ENCODE results near the gene ANKRD9. TPM values are rescaled to one million over a fixed set of nuclear protein-coding genes. Genes with fewer than 3 reads are reported as not detected.

Gene ANKRD9
- total RNA-seq, 1 experiment from 2014 or later: 8.4 TPM

DNA sequence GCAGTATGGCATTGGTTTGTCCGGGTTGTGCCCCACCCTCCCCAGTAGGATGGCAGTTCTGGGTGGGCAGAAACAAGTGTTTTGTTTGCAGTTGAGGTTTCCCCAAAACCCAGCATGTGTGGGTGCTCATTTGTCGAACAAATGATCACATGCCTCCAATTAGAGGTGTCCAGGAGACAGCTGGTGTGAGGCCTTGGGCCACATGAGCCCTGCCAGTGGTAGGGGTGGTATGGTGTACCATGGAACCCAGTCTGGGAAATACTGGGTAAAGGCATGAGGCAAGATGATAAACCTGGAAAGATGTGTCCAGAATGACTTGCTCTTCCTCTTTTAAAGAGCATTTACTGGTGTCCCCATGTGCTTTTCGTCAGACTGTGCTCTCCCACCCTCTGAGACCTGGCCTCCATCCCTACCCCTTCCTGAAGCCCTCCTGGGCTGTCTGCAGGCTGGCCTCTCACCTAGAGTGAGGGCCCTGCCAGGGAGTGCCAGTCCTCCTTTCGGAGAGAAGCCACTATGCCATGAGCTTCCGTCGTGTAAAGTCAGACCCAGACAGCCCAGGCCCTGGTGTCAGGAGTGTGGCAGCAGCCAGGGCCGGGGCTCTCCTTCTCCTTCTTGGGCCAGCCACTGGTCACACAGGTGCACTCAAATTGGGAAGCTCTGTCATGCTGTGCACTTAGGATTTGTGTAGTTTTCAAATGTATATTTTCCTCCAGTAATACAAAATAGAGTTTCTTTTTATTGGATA, 17.6 kb downstream of the ANKRD9 start:
- peak overlapping the region; percentile 57 for H3K27ac Mint-ChIP-seq (ENCODE audit: low read depth, unreplicated experiment)
- TF ChIP-seq, protein P1, sequence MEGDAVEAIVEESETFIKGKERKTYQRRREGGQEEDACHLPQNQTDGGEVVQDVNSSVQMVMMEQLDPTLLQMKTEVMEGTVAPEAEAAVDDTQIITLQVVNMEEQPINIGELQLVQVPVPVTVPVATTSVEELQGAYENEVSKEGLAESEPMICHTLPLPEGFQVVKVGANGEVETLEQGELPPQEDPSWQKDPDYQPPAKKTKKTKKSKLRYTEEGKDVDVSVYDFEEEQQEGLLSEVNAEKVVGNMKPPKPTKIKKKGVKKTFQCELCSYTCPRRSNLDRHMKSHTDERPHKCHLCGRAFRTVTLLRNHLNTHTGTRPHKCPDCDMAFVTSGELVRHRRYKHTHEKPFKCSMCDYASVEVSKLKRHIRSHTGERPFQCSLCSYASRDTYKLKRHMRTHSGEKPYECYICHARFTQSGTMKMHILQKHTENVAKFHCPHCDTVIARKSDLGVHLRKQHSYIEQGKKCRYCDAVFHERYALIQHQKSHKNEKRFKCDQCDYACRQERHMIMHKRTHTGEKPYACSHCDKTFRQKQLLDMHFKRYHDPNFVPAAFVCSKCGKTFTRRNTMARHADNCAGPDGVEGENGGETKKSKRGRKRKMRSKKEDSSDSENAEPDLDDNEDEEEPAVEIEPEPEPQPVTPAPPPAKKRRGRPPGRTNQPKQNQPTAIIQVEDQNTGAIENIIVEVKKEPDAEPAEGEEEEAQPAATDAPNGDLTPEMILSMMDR (IDR thresholded peaks at IDR 0.05; ENCODE audit: unreplicated experiment): no peak
- intact Hi-C loops (cut with micrococcal nuclease): no loop called here
- H3K9me3 Mint-ChIP-seq (ENCODE audit: unreplicated experiment): no peaks in the 10 kb centered on the region
- CTCF ChIA-PET: no interaction called here
- no peak overlapping the region for H3K4me3 Mint-ChIP-seq (ENCODE audit: unreplicated experiment)
- DNase-seq (ENCODE audit: unreplicated experiment): no peak
- BruUV-seq (replicated peaks): no TSS peak
- POLR2A ChIA-PET: interaction anchor here (0.7 kb wide), 1 partner anchor 50 kb away, joined by 3 read pairs; no protein-coding TSS in a partner anchor
- no peaks in the 10 kb centered on the region for H3K27me3 Mint-ChIP-seq (ENCODE audit: insufficient read depth, unreplicated experiment)
- peaks cover 7% of the 10 kb centered on the region for H3K36me3 Mint-ChIP-seq (ENCODE audit: insufficient read depth, unreplicated experiment)
- peaks cover 7% of the 10 kb centered on the region for H3K4me1 Mint-ChIP-seq (ENCODE audit: insufficient read depth, unreplicated experiment)

DNA sequence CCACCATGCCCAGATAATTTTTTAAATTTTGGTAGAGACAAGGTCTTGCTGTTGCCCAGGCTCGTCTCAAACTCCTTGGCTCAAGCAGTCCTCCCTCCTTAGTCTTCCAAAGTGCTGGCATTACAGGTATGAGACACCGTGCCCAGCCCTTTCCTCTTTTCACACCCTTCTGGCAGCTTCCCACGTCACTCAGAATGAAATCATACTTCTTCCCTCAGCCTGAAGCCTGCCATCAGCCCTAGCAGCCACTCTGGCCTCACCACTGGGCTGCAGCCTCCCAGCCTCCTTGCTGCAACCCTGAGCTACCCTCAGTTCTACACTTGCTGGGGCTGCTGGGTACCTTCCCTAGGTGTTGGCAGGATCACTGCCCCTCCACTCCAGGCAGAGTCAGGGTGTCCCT, 18.2 kb downstream of the ANKRD9 start:
- H3K4me1 Mint-ChIP-seq (ENCODE audit: insufficient read depth, unreplicated experiment): peaks cover 7% of the 10 kb centered on the region
- H3K4me3 Mint-ChIP-seq (ENCODE audit: unreplicated experiment): no peak overlapping the region
- TF ChIP-seq, protein P1 (IDR thresholded peaks at IDR 0.05; ENCODE audit: unreplicated experiment): no peak
- BruUV-seq (replicated peaks): no TSS peak
- H3K9me3 Mint-ChIP-seq (ENCODE audit: unreplicated experiment): no peaks in the 10 kb centered on the region
- ChIA-PET POLR2A (interaction anchor here (0.7 kb wide), 1 partner anchor 50 kb away, joined by 3 read pairs; no protein-coding TSS in a partner anchor), CTCF (interaction anchor here (0.6 to 1.3 kb wide), 2 partner anchors 24 to 417 kb away, joined by 3 read pairs; no protein-coding TSS in a partner anchor)
- peak overlapping the region; percentile 57 for H3K27ac Mint-ChIP-seq (ENCODE audit: low read depth, unreplicated experiment)
- peaks cover 7% of the 10 kb centered on the region for H3K36me3 Mint-ChIP-seq (ENCODE audit: insufficient read depth, unreplicated experiment)
- intact Hi-C loops (cut with micrococcal nuclease): no loop called here
- DNase-seq (ENCODE audit: unreplicated experiment): peak; percentile 33
- H3K27me3 Mint-ChIP-seq (ENCODE audit: insufficient read depth, unreplicated experiment): no peaks in the 10 kb centered on the region

DNA sequence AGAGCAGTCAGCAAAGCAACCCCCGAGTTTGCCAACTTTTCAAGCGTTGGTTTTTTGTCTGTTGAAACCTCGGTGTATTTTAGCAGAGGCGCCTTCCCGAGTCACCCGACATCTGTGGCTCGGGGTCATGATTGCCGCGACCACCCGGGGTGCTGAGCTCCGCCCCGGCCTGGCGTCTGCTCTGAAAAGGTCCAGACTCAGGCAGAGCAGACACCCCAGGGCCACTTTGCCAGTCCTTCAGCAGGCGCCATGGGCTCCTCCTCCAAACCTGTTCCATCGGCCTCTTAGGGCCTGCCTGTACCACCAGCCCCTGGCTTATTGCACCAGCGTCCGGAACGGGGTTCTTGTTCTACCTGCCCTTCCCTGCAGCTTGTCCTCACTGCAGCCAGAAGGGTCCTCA, 19.1 kb downstream of the ANKRD9 start:
- DNase-seq (ENCODE audit: unreplicated experiment): no peak
- Mint-ChIP-seq H3K9me3 (ENCODE audit: unreplicated experiment) (no peaks in the 10 kb centered on the region), H3K4me1 (ENCODE audit: insufficient read depth, unreplicated experiment) (peaks cover 7% of the 10 kb centered on the region), H3K4me3 (ENCODE audit: unreplicated experiment) (no peak overlapping the region), H3K36me3 (ENCODE audit: insufficient read depth, unreplicated experiment) (peaks cover 7% of the 10 kb centered on the region), H3K27ac (ENCODE audit: low read depth, unreplicated experiment) (no peak overlapping the region), H3K27me3 (ENCODE audit: insufficient read depth, unreplicated experiment) (no peaks in the 10 kb centered on the region)
- POLR2A ChIA-PET: no interaction called here
- CTCF ChIA-PET: interaction anchor here (0.6 to 1.3 kb wide), 3 partner anchors 25 to 417 kb away, joined by 3 read pairs; no protein-coding TSS in a partner anchor
- intact Hi-C loops (cut with micrococcal nuclease): no loop called here
- BruUV-seq (replicated peaks): no TSS peak
- TF ChIP-seq, protein P1 (IDR thresholded peaks at IDR 0.05; ENCODE audit: unreplicated experiment): no peak

DNA sequence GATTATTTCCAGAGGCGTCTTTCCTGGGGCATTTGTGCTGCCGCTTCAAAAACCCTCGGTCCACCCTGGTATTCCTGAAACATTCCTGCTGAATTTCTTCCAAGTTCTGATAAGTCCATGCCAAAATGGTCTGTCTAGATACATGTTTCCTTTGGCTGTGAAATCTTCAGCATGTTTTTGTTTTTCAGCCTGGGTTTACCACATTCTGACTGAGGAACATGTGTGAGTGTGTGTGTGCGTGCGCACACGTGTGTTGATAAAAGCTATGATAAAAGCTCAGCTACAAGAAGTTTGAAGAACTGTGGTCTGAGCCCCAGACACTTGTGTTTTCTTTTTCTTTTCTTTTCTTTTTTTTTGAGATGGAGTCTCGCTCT, 22.4 kb downstream of the ANKRD9 start:
- peaks cover 7% of the 10 kb centered on the region for H3K36me3 Mint-ChIP-seq (ENCODE audit: insufficient read depth, unreplicated experiment)
- H3K4me3 Mint-ChIP-seq (ENCODE audit: unreplicated experiment): no peak overlapping the region
- peaks cover 11% of the 10 kb centered on the region for H3K4me1 Mint-ChIP-seq (ENCODE audit: insufficient read depth, unreplicated experiment)
- POLR2A ChIA-PET: no interaction called here
- CTCF ChIA-PET: interaction anchor here (1.5 kb wide), 1 partner anchor 49 kb away, joined by 3 read pairs; no protein-coding TSS in a partner anchor
- intact Hi-C loops (cut with micrococcal nuclease): no loop called here
- H3K27ac Mint-ChIP-seq (ENCODE audit: low read depth, unreplicated experiment): no peak overlapping the region
- no TSS peak for BruUV-seq (replicated peaks)
- H3K9me3 Mint-ChIP-seq (ENCODE audit: unreplicated experiment): no peaks in the 10 kb centered on the region
- H3K27me3 Mint-ChIP-seq (ENCODE audit: insufficient read depth, unreplicated experiment): no peaks in the 10 kb centered on the region
- no peak for DNase-seq (ENCODE audit: unreplicated experiment)
- TF ChIP-seq, protein P1 (IDR thresholded peaks at IDR 0.05; ENCODE audit: unreplicated experiment): no peak

All from MCF 10A (cell line).